Dedifferentiated amniotic fluid mesenchymal stem cell (primary cell): ENCODE results near the gene CD180.

Source experiments
- DNase-seq: peaks from one replicate; pipeline ENCODE4 v3.0.0-alpha.2; 2016; ENCODE audit errors: extremely low spot score

The CD180 gene

GRCh38 chr5:67211926-67212325 lies 15.3 kb upstream of the CD180 start:
- no peak for DNase-seq

- peak; percentile 68 for DNase-seq
Observed at GRCh38 chr5:67209141-67209771, 12.7 kb upstream of the CD180 start.

- DNase-seq: no peak
Observed at GRCh38 chr5:67208403-67208802, 11.8 kb upstream of the CD180 start.

- no peak for DNase-seq
Observed at GRCh38 chr5:67206929-67207328, 10.3 kb upstream of the CD180 start.

- no peak for DNase-seq
Observed at GRCh38 chr5:67206461-67206860, 9.9 kb upstream of the CD180 start.

GRCh38 chr5:67205981-67206380 lies 9.4 kb upstream of the CD180 start:
- DNase-seq: no peak

- DNase-seq: no peak
Observed at GRCh38 chr5:67204821-67205220, 8.2 kb upstream of the CD180 start.

- no peak for DNase-seq
Observed at GRCh38 chr5:67203701-67204074, 7.1 kb upstream of the CD180 start.

- DNase-seq: no peak
Observed at GRCh38 chr5:67202828-67203227, 6.2 kb upstream of the CD180 start.

GRCh38 chr5:67201897-67202549 lies 5.4 kb upstream of the CD180 start:
- DNase-seq: no peak

GRCh38 chr5:67200809-67201562 lies 4.4 kb upstream of the CD180 start:
- no peak for DNase-seq

GRCh38 chr5:67199859-67200258 lies 3.3 kb upstream of the CD180 start:
- DNase-seq: no peak

- no peak for DNase-seq
Observed at GRCh38 chr5:67198917-67199316, 2.3 kb upstream of the CD180 start.

GRCh38 chr5:67197536-67197935 lies 937 bp upstream of the CD180 start:
- no peak for DNase-seq

GRCh38 chr5:67195406-67196275 lies 958 bp downstream of the CD180 start:
- no peak for DNase-seq

- no peak for DNase-seq
Observed at GRCh38 chr5:67194166-67194565, 2.4 kb downstream of the CD180 start.

GRCh38 chr5:67193439-67193807 lies 3.2 kb downstream of the CD180 start:
- no peak for DNase-seq

GRCh38 chr5:67192719-67193438 lies 3.7 kb downstream of the CD180 start:
- no peak for DNase-seq

GRCh38 chr5:67190861-67191260 lies 5.7 kb downstream of the CD180 start:
- no peak for DNase-seq

GRCh38 chr5:67190410-67190809 lies 6.2 kb downstream of the CD180 start:
- DNase-seq: no peak

GRCh38 chr5:67189931-67190330 lies 6.7 kb downstream of the CD180 start:
- DNase-seq: no peak

GRCh38 chr5:67189079-67189354 lies 7.6 kb downstream of the CD180 start:
- DNase-seq: no peak
